22Rv1 (cell line): Measurements from ENCODE around the gene JAK3.

Source experiments
- H3K27ac ChIP-seq: fragments of 450-650 bp; 2 replicates; pipeline ENCODE4 v1.5.1; 2017
- ZFX ChIP-seq: fragments of 450-650 bp; IDR thresholded peaks from 2 replicates; pipeline ENCODE4 v1.6.1; 2017; ENCODE audit warnings: antibody characterized with exemption, borderline replicate concordance
- TF ChIP-seq, protein P1 (sequence below): fragments of 450-650 bp; IDR thresholded peaks from 2 replicates; pipeline ENCODE4 v1.5.1; 2017; ENCODE audit warnings: mild to moderate bottlenecking

JAK3 gene

DNA sequence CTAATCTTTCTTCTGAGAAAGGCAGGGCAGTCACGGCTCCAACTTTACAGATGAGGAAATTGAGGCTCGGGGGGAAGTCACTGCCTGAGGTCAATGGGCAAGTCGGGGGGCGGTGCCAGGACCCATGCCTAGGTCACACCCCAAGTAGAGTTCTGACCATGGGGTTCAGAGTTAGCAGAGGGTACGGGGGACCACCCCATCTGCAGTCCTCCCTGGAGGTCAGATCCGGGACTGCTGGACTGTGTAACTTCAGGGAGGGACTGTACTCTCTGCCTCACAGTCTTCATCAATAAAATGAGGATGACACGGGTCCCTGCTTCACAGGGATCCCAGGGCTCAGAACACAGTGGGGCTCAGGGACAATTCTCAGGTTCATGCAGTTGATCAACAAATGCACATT is 31.7 kb upstream of the JAK3 start:
- H3K27ac ChIP-seq: no peak overlapping the region
- TF ChIP-seq ZFX: no peak

DNA sequence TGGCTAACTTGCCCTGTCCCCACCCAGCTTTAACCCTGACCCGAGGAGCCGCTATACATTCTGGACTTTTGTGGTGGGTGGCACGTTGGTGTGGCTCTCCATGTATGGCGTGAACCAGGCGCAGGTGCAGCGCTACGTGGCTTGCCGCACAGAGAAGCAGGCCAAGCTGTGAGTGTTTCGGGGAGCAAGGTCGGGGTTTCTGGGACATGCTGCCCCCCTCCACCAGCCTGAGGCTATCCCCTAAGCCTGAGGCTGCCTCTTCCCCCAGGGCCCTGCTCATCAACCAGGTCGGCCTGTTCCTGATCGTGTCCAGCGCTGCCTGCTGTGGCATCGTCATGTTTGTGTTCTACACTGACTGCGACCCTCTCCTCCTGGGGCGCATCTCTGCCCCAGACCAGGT is 29.9 kb upstream of the JAK3 start:
- TF ChIP-seq, protein P1, sequence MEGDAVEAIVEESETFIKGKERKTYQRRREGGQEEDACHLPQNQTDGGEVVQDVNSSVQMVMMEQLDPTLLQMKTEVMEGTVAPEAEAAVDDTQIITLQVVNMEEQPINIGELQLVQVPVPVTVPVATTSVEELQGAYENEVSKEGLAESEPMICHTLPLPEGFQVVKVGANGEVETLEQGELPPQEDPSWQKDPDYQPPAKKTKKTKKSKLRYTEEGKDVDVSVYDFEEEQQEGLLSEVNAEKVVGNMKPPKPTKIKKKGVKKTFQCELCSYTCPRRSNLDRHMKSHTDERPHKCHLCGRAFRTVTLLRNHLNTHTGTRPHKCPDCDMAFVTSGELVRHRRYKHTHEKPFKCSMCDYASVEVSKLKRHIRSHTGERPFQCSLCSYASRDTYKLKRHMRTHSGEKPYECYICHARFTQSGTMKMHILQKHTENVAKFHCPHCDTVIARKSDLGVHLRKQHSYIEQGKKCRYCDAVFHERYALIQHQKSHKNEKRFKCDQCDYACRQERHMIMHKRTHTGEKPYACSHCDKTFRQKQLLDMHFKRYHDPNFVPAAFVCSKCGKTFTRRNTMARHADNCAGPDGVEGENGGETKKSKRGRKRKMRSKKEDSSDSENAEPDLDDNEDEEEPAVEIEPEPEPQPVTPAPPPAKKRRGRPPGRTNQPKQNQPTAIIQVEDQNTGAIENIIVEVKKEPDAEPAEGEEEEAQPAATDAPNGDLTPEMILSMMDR: no peak
- H3K27ac ChIP-seq: no peak overlapping the region

DNA sequence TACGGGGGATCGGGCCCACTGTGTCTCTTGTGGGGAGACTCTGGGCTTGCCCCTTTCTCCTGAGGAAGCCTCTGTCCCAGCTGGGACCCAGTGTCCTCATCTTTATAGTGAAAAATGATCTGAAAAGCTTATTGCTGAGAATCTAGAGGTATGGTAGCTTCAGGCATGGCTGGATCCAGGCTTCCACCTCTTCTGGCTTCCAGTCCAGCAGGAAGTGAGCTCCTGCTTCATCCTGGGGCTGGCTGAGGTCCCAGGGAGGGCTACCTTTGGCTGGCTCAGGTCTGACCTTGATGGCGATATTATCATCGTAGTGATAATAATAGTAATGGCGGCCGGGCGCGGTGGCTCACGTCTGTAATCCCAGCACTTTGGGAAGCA is 27.0 kb upstream of the JAK3 start:
- no peak overlapping the region for H3K27ac ChIP-seq
- TF ChIP-seq, protein P1: no peak
- TF ChIP-seq ZFX: no peak

DNA sequence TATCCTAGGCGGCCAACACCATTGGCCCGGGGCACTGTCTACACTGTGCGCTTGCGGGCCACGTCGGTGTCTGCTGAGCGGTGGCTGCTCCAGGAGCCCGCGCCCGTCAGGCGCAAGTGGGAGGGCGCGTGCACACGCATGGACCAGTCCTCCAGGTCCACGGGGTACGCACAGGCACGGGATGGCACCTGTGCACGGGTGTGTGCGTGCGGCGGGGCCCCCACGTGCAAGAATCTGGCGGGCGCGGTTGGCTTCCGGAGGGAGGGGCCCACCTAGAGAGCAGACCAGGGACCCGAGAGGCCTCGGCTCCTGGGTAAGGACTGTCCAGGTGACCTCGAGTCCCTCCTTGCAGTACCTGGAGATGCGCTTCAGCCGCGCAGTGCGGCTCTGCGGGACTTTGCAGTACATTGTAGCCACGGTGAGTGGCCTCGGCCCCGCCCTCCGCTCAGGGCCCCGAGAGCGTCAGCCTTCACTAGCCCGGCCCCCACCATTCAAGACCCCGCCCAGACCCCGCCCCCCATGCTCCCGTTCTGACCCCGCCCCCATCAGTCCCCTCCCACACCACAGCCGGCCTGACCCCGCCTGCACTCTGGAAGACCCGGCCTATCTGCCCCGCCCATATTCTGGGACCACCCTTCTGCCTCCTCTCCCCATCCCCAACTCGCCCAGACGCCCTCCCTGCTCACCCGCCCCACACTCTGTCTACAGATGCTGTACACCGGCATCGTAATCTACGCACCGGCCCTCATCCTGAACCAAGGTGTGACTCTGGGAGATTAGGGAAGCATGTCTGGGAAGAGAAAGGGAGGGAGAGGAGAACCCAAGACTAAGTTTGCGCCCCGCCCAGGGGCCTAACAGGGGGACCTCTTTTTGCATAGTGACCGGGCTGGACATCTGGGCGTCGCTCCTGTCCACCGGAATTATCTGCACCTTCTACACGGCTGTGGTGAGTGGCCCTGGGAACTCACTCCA is 26.3 kb upstream of the JAK3 start:
- no peak for TF ChIP-seq ZFX
- TF ChIP-seq, protein P1: no peak
- no peak overlapping the region for H3K27ac ChIP-seq

DNA sequence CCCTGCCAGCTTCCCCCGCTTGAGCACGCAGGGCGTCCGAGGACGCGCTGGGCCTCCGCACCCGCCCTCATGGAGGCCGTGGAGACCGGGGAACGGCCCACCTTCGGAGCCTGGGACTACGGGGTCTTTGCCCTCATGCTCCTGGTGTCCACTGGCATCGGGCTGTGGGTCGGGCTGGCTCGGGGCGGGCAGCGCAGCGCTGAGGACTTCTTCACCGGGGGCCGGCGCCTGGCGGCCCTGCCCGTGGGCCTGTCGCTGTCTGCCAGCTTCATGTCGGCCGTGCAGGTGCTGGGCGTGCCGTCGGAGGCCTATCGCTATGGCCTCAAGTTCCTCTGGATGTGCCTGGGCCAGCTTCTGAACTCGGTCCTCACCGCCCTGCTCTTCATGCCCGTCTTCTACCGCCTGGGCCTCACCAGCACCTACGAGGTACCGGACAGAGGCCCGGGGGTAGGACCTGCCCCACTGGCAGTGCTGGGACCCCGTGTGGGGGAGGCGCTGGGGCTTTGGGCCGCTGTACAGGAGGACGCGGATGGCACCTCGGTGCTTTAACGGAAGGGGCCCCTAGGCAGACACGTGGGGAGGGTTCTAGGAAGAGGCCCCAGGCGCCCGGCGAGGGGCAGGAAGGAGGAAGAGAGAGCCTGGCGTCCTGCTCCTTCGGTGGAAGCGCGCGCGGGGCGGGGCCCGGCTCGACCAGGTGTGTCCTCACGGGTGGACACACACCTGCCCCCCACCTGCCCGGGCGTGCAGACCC is 24.6 kb upstream of the JAK3 start:
- TF ChIP-seq, protein P1: no peak
- TF ChIP-seq ZFX: no peak
- H3K27ac ChIP-seq: no peak overlapping the region

DNA sequence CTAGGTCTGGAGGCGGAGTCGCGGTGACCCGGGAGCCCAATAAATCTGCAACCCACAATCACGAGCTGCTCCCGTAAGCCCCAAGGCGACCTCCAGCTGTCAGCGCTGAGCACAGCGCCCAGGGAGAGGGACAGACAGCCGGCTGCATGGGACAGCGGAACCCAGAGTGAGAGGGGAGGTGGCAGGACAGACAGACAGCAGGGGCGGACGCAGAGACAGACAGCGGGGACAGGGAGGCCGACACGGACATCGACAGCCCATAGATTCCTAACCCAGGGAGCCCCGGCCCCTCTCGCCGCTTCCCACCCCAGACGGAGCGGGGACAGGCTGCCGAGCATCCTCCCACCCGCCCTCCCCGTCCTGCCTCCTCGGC is 24.1 kb upstream of the JAK3 start, which contains the start of gene SLC5A5:
Gene SLC5A5, plus strand, starts transcription at position 68 of the 373 bp plus-strand sequence. CDS start 375 bp downstream, outside the sequence.
- no peak within 1 kb of the TSS for H3K27ac ChIP-seq
- TF ChIP-seq ZFX: no peak
- TF ChIP-seq, protein P1: no peak

DNA sequence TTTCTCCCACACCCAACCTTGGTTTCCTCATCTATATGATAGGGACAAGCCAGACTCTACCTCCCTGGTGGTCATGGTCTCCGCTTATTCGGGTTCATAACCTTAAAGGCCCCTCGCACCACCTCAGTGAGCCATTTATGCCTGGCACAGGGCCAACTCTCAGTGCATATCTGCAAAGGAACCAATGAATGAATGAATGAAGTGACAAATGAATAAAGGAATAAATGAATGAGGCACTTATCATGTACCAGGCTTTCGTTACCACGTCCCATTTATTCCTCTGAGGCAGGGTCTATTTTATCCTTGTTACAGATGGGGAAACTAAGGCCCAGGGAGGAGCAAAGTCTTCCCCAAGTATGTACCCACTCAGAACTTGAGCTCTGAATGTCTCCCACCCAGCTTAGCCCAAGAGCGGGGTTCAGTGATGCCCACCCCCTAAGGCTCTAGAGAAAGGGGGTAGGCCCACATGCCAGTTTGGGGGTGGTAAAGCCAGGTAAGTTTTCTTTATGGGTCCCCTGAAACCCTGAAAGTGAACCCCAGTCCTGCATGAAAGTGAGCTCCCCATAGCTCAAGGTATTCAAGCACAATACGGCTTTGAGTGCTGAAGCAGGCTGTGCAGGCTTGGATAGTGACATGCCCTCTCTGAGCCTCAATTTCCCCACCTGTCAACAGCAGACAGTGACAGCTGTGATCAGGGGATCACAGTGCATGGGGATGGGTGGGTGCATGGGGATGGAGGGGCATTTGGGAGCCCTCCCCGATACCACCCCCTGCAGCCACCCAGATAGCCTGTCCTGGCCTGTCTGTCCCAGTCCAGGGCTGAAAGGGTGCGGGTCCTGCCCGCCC is 23.5 kb upstream of the JAK3 start:
- no peak for TF ChIP-seq ZFX
- TF ChIP-seq, protein P1: no peak
- no peak overlapping the region for H3K27ac ChIP-seq
